BE2C (cell line): ENCODE results near the gene PHC2.

Experiments used
- DNase-seq: peaks from one replicate; pipeline ENCODE4 v3.0.0-alpha.2; 2020
- H3K27me3 ChIP-seq: fragments of 250-450 bp; sonication (Bioruptor Pico); 2 replicates; pipeline ENCODE4 v1.5.1; 2020; ENCODE audit warnings: mild to moderate bottlenecking
- H3K36me3 ChIP-seq: fragments of 250-450 bp; sonication (Bioruptor Pico); 2 replicates; pipeline ENCODE4 v1.5.1; 2020; ENCODE audit warnings: mild to moderate bottlenecking
- H3K4me1 ChIP-seq: fragments of 250-450 bp; sonication (Bioruptor Pico); 2 replicates; pipeline ENCODE4 v1.5.1; 2020
- H3K4me3 ChIP-seq: 2 replicates; pipeline ENCODE4 v1.5.1; 2011; ENCODE audit warnings: low read depth, low read length
- H3K9me3 ChIP-seq: fragments of 250-450 bp; sonication (Bioruptor Pico); 2 replicates; pipeline ENCODE4 v1.5.1; 2020
- TF ChIP-seq, protein P1 (sequence below): IDR thresholded peaks from 2 replicates; pipeline ENCODE4 v1.5.1; 2012; ENCODE audit warnings: mild to moderate bottlenecking, low read depth, low read length

Gene PHC2

DNA sequence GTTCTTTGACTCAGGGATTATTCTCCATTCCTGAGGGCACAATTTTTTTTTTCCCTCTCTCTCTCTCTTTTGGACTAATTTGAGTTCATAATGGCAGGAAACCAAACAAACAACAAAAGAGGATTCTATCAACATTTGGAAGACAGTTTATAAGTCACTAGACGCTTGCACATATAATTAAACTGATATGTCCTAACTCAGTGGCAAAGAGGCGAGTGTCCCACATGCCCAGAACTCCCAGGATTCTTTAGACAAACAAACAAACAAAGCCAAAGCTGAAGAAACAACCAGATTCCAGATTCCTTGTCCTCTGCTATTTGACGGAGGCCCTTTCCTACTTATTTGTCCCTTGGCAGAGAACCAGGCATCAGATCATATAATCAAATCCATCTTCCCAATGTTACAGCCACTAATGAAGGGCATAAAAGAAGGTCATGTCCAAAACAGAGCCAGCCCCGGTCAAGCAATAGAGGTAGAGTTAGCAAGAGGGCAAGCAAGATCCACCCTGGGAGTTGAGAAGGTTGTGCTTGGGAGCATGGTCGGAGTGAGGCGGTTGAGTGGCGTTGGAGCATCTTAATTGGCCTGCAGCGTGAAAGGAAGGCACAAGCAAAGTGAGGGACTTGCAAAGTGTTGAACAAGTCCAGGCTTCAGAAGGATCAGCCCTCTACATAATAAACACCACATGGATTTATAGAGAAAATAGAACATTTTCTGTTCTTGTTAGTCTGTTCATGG lies 144.3 kb downstream of the PHC2 start:
- 0 out of 2 replicates have a peak, but pooled peaks cover 1% of the 10 kb centered on the region for H3K36me3 ChIP-seq
- H3K9me3 ChIP-seq, result no peaks in the 10 kb centered on the region
- H3K4me1 ChIP-seq, result no peaks in the 10 kb centered on the region
- no peak overlapping the region for H3K4me3 ChIP-seq
- no peak for DNase-seq
- no peaks in the 10 kb centered on the region for H3K27me3 ChIP-seq
- TF ChIP-seq, protein P1, sequence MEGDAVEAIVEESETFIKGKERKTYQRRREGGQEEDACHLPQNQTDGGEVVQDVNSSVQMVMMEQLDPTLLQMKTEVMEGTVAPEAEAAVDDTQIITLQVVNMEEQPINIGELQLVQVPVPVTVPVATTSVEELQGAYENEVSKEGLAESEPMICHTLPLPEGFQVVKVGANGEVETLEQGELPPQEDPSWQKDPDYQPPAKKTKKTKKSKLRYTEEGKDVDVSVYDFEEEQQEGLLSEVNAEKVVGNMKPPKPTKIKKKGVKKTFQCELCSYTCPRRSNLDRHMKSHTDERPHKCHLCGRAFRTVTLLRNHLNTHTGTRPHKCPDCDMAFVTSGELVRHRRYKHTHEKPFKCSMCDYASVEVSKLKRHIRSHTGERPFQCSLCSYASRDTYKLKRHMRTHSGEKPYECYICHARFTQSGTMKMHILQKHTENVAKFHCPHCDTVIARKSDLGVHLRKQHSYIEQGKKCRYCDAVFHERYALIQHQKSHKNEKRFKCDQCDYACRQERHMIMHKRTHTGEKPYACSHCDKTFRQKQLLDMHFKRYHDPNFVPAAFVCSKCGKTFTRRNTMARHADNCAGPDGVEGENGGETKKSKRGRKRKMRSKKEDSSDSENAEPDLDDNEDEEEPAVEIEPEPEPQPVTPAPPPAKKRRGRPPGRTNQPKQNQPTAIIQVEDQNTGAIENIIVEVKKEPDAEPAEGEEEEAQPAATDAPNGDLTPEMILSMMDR, result no peak

DNA sequence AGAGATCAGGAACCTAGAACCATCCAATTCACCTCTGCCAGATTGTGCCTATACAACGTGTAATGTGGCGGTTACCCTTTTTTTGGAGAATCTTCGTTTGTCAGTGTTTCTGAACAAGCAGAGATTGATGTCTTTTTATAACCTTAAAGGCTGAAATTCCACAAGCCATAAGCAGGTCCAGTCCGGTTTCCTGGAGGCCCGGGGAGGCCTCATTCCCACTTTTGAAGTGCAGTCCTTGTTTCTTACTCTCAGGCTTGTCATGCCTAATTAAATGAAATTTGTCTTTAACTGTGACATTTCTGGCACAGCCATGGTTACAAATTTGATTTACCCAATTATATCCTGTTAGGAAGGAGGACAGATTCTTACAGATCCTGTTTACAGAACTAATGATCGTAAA lies 146.8 kb downstream of the PHC2 start:
- Histone ChIP-seq H3K9me3 (no peaks in the 10 kb centered on the region), H3K36me3 (0 out of 2 replicates have a peak, but pooled peaks cover 2% of the 10 kb centered on the region), H3K4me1 (no peaks in the 10 kb centered on the region), H3K4me3 (no peak overlapping the region), H3K27me3 (no peaks in the 10 kb centered on the region)
- no peak for DNase-seq
- TF ChIP-seq, protein P1, result no peak

DNA sequence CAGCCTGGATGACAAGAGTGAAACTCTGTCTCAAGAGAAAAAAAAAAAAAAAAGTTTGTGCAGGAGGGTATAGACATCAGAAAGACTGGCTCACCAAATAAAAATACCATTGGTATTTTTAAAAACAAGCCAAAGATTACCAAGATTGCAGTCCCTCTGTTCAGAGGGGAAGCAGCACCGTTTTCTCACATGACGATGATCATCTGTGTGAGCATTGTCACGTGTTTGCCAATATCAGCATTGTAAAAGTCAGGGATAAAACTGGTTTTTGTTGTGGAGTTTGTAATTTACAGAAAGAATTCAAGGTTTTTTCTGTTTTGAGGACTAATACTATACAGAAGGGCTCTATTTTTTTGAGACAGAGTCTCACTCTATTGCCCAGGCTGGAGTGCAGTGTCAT lies 148.1 kb downstream of the PHC2 start:
- TF ChIP-seq, protein P1, result no peak
- 0 out of 2 replicates have a peak, but pooled peaks cover 2% of the 10 kb centered on the region for H3K36me3 ChIP-seq
- no peaks in the 10 kb centered on the region for H3K4me1 ChIP-seq

DNA sequence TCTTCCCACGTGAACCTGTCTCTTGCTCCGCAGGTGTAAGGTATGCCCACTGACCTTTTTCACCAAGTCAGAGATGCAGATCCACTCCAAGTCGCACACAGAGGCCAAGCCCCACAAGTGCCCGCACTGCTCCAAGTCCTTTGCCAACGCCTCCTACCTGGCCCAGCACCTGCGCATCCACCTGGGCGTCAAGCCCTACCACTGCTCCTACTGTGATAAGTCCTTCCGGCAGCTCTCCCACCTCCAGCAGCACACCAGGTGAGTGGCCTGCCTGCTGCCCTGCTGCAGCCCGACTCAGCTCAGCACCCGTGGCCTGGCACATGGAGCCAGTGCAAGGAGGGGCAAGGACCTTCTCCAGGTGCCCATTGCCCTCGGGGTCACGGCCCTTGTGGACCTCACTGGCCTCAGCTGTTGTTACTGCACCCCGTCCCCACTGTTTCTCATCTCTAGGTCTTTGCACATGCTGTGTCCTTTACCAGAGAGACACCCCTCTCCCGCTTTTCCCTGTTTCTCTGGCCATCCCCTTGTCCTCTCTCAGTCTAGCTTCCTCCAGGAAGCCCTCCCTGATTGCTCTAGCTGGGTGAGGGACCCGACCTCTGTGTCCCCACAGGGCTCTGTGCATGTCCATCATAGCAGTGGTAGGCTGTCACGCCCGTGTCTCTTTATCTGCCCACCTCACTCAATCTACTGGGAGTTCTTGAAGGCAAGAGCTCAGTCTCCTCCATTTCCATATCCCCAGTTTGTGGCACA lies 149.2 kb downstream of the PHC2 start:
- no peaks in the 10 kb centered on the region for H3K4me1 ChIP-seq
- H3K4me3 ChIP-seq, result no peak overlapping the region
- H3K27me3 ChIP-seq, result no peaks in the 10 kb centered on the region
- no peak for DNase-seq
- no peaks in the 10 kb centered on the region for H3K9me3 ChIP-seq
- TF ChIP-seq, protein P1, result no peak
- H3K36me3 ChIP-seq, result peaks cover 2% of the 10 kb centered on the region; the same call in 1 of the 2 replicates

More for the DNA sequence above, 148.1 kb downstream of the PHC2 start:
- H3K9me3 ChIP-seq, result no peaks in the 10 kb centered on the region
- H3K4me3 ChIP-seq, result no peak overlapping the region
- no peaks in the 10 kb centered on the region for H3K27me3 ChIP-seq
- no peak for DNase-seq

DNA sequence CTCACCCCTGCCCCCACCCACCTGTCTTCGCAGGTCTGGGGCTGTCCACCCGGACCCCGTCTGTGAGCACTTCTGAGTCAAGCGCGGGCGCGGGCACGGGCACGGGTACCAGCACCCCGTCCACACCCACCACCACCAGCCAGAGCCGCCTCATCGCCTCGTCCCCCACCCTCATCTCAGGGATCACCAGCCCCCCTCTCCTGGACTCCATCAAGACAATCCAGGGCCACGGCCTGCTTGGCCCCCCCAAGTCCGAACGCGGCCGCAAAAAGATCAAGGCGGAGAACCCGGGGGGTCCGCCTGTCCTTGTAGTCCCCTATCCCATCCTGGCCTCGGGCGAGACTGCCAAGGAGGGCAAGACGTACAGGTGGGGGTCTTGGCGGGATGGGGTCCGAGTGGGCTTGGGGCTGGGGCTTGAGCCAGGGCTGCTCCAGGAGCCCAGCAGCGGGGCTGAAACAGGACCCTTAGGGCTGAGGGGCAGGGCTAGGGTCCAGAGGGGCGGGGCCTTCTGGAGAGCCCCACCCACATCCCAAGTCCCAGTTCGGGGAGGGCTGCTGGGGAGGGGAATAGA lies 150.7 kb downstream of the PHC2 start:
- H3K36me3 ChIP-seq, result peaks cover 2% of the 10 kb centered on the region; the same call in 1 of the 2 replicates
- DNase-seq, result no peak
- no peaks in the 10 kb centered on the region for H3K9me3 ChIP-seq
- no peak overlapping the region for H3K4me3 ChIP-seq
- no peaks in the 10 kb centered on the region for H3K27me3 ChIP-seq
- TF ChIP-seq, protein P1, result no peak
- no peaks in the 10 kb centered on the region for H3K4me1 ChIP-seq
